Tibial artery (tissue), 4 donors: Measurements from ENCODE around the gene SUSD2.

ENCODE experiments used
- DNase-seq, 2 donors: peaks; one replicate each; pipeline ENCODE4 v3.0.0-alpha.2; 2019
- H3K27ac ChIP-seq, 2 donors: fragments of 200-600 bp; sonication (generic) in 1 of 2; 1 replicate in 1 of 2; 2 replicates in 1 of 2; pipeline ENCODE4 v1.5.1; 2018 to 2019; ENCODE audit warnings: mild to moderate bottlenecking in 1 of 2
- H3K27me3 ChIP-seq, 2 donors: fragments of 200-600 bp; sonication (generic) in 1 of 2; one replicate each; pipeline versions ENCODE4 v1.5.1 to v1.6.0; 2016 to 2019
- H3K36me3 ChIP-seq, 3 donors: fragments of 200-600 bp; sonication (generic) in 2 of 3; one replicate each; pipeline ENCODE4 v1.5.1; 2016 to 2019; ENCODE audit warnings: mild to moderate bottlenecking in 2 of 3
- H3K4me1 ChIP-seq, 4 donors: fragments of 200-600 bp; sonication (generic) in 2 of 4; 1 replicate in 3 of 4; 2 replicates in 1 of 4; pipeline ENCODE4 v1.5.1; 2016 to 2019
- H3K4me3 ChIP-seq, 2 donors: fragments of 200-600 bp; sonication (generic) in 1 of 2; 1 replicate in 1 of 2; 2 replicates in 1 of 2; pipeline ENCODE4 v1.5.1; 2018 to 2019; ENCODE audit warnings: mild to moderate bottlenecking in 2 of 2
- H3K9me3 ChIP-seq, 3 donors: fragments of 200-600 bp; sonication (generic) in 1 of 3; one replicate each; pipeline ENCODE4 v1.5.1; 2016 to 2019
- intact Hi-C: fragments of 100-400 bp; cut with DNase I; formaldehyde crosslinking; loops from one replicate; pipeline ENCODE4 v1.15.0; 2023; ENCODE audit warnings: low total_unique reads
- TF ChIP-seq, protein P1 (sequence below), 2 experiments: fragments of 200-600 bp in 1 of 2; fragments of 450-650 bp in 1 of 2; IDR thresholded peaks; one replicate each; pipeline ENCODE4 v1.5.1; 2017 to 2019; ENCODE audit warnings: antibody characterized with exemption in 2 of 2, mild to moderate bottlenecking in 1 of 2, moderate library complexity in 1 of 2

Gene SUSD2

GRCh38 chr22:24164940-24165339, 16.3 kb upstream of the SUSD2 start:
- peaks cover 0 to 55% (median 35%) of the 10 kb centered on the region in 4 donors for H3K4me1 ChIP-seq

DNA sequence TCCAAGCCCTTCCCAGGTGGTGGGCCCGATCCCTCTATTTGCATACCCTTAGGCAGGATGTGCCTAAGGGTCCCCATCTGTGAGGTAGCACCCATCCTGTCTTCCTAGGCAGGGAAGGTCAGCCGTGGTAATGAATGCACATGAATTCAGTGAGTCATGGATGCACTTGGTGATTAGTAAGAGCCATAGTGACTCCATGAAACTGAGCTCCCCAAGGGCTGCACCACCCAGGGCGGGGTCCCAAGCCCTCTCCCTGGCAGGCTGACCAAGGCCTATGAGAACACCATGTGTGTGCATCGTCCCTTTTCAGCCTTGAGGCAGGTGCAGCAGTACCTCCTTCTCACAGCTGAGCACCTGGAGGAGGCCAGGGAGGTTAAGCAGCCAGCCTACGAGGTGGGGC, 15.6 kb upstream of the SUSD2 start:
- intact Hi-C loops = loop anchor here (5.0 kb wide), 1 partner anchor 48 kb away; no protein-coding TSS in a partner anchor
- Histone ChIP-seq H3K4me1 (peaks cover 0 to 48% (median 28%) of the 10 kb centered on the region in 4 donors), H3K4me3 (no peak overlapping the region), H3K9me3 (no peaks in the 10 kb centered on the region), H3K36me3 (peaks cover 63 to 89% (median 82%) of the 10 kb centered on the region in 3 donors), H3K27ac (peak overlapping the region; percentile 45 to 89), H3K27me3 (no peaks in the 10 kb centered on the region)
- DNase-seq = no peak
- TF ChIP-seq, protein P1, sequence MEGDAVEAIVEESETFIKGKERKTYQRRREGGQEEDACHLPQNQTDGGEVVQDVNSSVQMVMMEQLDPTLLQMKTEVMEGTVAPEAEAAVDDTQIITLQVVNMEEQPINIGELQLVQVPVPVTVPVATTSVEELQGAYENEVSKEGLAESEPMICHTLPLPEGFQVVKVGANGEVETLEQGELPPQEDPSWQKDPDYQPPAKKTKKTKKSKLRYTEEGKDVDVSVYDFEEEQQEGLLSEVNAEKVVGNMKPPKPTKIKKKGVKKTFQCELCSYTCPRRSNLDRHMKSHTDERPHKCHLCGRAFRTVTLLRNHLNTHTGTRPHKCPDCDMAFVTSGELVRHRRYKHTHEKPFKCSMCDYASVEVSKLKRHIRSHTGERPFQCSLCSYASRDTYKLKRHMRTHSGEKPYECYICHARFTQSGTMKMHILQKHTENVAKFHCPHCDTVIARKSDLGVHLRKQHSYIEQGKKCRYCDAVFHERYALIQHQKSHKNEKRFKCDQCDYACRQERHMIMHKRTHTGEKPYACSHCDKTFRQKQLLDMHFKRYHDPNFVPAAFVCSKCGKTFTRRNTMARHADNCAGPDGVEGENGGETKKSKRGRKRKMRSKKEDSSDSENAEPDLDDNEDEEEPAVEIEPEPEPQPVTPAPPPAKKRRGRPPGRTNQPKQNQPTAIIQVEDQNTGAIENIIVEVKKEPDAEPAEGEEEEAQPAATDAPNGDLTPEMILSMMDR (IDR thresholded peaks at IDR 0.05) = no peak

More at GRCh38 chr22:24164940-24165339, 16.3 kb upstream of the SUSD2 start:
- Histone ChIP-seq H3K4me3 (no peak overlapping the region), H3K9me3 (no peaks in the 10 kb centered on the region), H3K27me3 (no peaks in the 10 kb centered on the region), H3K36me3 (peaks cover 55 to 86% (median 75%) of the 10 kb centered on the region in 3 donors), H3K27ac (peak overlapping the region; percentile 45 to 89)
- intact Hi-C loops = loop anchor here (5.0 kb wide), 1 partner anchor 48 kb away; no protein-coding TSS in a partner anchor
- TF ChIP-seq, protein P1 (IDR thresholded peaks at IDR 0.05) = no peak
- DNase-seq = no peak

DNA sequence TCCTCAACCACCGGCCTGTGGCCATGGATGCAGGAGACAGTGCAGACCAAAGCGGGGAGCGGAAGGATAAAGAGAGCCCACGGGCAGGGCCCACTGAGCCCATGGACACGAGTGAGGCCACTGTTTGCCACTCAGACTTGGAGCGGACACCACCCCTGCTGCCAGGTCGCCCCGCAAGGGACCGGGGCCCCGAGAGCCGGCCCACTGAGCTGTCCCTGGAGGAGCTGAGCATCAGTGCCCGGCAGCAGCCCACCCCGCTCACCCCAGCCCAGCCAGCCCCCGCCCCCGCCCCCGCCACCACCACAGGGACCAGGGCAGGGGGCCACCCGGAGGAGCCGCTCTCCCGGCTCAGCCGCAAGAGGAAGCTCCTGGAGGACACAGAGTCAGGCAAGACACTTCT, 14.5 kb upstream of the SUSD2 start:
- H3K4me3 ChIP-seq = no peak overlapping the region
- no peaks in the 10 kb centered on the region for H3K9me3 ChIP-seq
- H3K4me1 ChIP-seq = peaks cover 0 to 36% (median 16%) of the 10 kb centered on the region in 4 donors
- DNase-seq = no peak
- intact Hi-C loops = loop anchor here (5.0 kb wide), 1 partner anchor 50 kb away; no protein-coding TSS in a partner anchor
- no peaks in the 10 kb centered on the region for H3K27me3 ChIP-seq
- TF ChIP-seq, protein P1 (IDR thresholded peaks at IDR 0.05) = no peak
- peaks cover 74 to 91% (median 88%) of the 10 kb centered on the region in 3 donors for H3K36me3 ChIP-seq
- peak overlapping the region; percentile 30 to 34 for H3K27ac ChIP-seq

DNA sequence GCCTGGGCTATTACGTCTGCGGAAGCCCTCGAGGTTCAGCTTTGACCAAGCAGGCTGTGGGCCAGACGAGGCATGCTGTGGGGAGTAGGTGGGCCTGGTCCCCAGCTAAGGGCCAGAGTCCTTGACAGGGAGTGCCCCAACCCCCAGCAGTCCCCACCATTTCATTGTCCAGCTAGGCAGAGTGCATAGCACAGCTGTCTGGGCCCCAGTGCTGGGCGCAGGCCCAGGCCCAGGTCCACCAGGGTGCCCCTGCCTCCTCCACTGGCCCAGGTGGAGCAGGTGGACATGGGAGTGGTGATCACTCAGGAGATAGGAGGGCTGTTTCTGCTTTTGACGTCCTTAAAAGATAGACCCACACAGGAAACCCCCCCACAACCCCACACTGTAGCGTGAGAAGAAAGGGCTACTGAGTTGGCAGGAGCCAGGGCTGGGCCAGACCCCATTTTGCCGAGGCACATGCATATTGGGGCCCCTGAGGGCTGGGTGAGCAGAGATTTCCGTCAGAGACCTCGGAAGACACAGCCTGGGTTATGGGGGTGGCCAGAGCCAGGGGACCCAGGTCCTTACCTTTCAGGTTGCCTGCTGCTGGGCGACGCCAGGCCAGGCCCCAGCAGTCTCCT, 11.7 kb upstream of the SUSD2 start:
- Histone ChIP-seq H3K27me3 (no peaks in the 10 kb centered on the region), H3K9me3 (no peaks in the 10 kb centered on the region), H3K4me3 (no peak overlapping the region), H3K4me1 (peaks cover 0 to 14% (median 6%) of the 10 kb centered on the region in 4 donors), H3K27ac (peak overlapping the region; percentile 46 to 96), H3K36me3 (peaks cover 91 to 99% (median 94%) of the 10 kb centered on the region in 3 donors)
- intact Hi-C loops = loop anchor here (5.0 kb wide), 2 partner anchors 52 to 62 kb away; no protein-coding TSS in a partner anchor
- TF ChIP-seq, protein P1 (IDR thresholded peaks at IDR 0.05) = no peak
- no peak for DNase-seq

- TF ChIP-seq, protein P1 (IDR thresholded peaks at IDR 0.05) = no peak
- Histone ChIP-seq H3K4me1 (peaks cover 0 to 15% (median 12%) of the 10 kb centered on the region in 4 donors), H3K27ac (peak overlapping the region; percentile 46 to 96), H3K9me3 (no peaks in the 10 kb centered on the region), H3K27me3 (no peaks in the 10 kb centered on the region), H3K36me3 (peaks cover 86 to 95% (median 88%) of the 10 kb centered on the region in 3 donors), H3K4me3 (no peak overlapping the region)
- intact Hi-C loops = loop anchor here (5.0 kb wide), 1 partner anchor 63 kb away; no protein-coding TSS in a partner anchor
- DNase-seq = no peak
Observed at GRCh38 chr22:24170188-24170587, 11.1 kb upstream of the SUSD2 start.
